GM23248 (cell line): ENCODE measurements around the gene KCNN3. TPM values are rescaled to one million over a fixed set of nuclear protein-coding genes. Genes with fewer than 3 reads are reported as not detected.

Experiments used
- DNase-seq: peaks from one replicate; pipeline ENCODE4 v3.0.0-alpha.2; 2015
- H2AFZ ChIP-seq: fragments of 200-600 bp; sonication (generic); 2 replicates; pipeline ENCODE4 v1.6.1; 2016; ENCODE audit warnings: antibody characterized with exemption
- H3F3A ChIP-seq: fragments of 200-600 bp; sonication (generic); 2 replicates; pipeline ENCODE4 v1.6.1; 2016; ENCODE audit warnings: mild to moderate bottlenecking, antibody characterized with exemption, mixed run types; ENCODE audit not compliant: insufficient read depth
- H3K27ac ChIP-seq: fragments of 200-600 bp; sonication (generic); 2 replicates; pipeline ENCODE4 v1.5.1; 2016; ENCODE audit warnings: mild to moderate bottlenecking
- H3K27me3 ChIP-seq: fragments of 200-600 bp; sonication (generic); replicated peaks from 2 replicates; pipeline ENCODE4 v1.6.1; 2016; ENCODE audit warnings: mild to moderate bottlenecking; ENCODE audit not compliant: insufficient read depth
- H3K36me3 ChIP-seq: fragments of 200-600 bp; sonication (generic); 2 replicates; pipeline ENCODE4 v1.6.1; 2016; ENCODE audit warnings: low read depth, mild to moderate bottlenecking
- H3K4me1 ChIP-seq: fragments of 200-600 bp; sonication (generic); 2 replicates; pipeline ENCODE4 v1.6.1; 2016; ENCODE audit warnings: mild to moderate bottlenecking; ENCODE audit not compliant: insufficient read depth
- H3K4me2 ChIP-seq: fragments of 200-600 bp; sonication (generic); one replicate; pipeline ENCODE4 v1.6.1; 2016; ENCODE audit warnings: mild to moderate bottlenecking; ENCODE audit not compliant: unreplicated experiment
- H3K4me3 ChIP-seq: fragments of 200-600 bp; sonication (generic); 2 replicates; pipeline ENCODE4 v1.5.1; 2016; ENCODE audit warnings: mild to moderate bottlenecking
- H3K79me2 ChIP-seq: fragments of 200-600 bp; sonication (generic); 2 replicates; pipeline ENCODE4 v1.6.1; 2016; ENCODE audit warnings: mild to moderate bottlenecking; ENCODE audit not compliant: insufficient read depth
- H3K9ac ChIP-seq: fragments of 200-600 bp; sonication (generic); 2 replicates; pipeline ENCODE4 v1.6.1; 2016; ENCODE audit warnings: mild to moderate bottlenecking
- H3K9me2 ChIP-seq: fragments of 200-600 bp; sonication (generic); 2 replicates; pipeline ENCODE4 v1.6.1; 2016; ENCODE audit warnings: mixed run types, mild to moderate bottlenecking, moderate library complexity; ENCODE audit not compliant: insufficient read depth
- H3K9me3 ChIP-seq: fragments of 200-600 bp; sonication (generic); one replicate; pipeline ENCODE4 v1.6.1; 2017; ENCODE audit warnings: low read depth
- H4K20me1 ChIP-seq: fragments of 200-600 bp; sonication (generic); 2 replicates; pipeline ENCODE4 v1.6.0; 2016; ENCODE audit not compliant: insufficient read depth
- EZH2 ChIP-seq: fragments of 200-600 bp; sonication (generic); IDR thresholded peaks from 2 replicates; pipeline ENCODE4 v1.6.1; 2018; ENCODE audit warnings: antibody characterized with exemption, mild to moderate bottlenecking; ENCODE audit not compliant: insufficient read depth, poor library complexity, severe bottlenecking
- EZH2phosphoT487 ChIP-seq: fragments of 200-600 bp; sonication (generic); IDR thresholded peaks from 2 replicates; pipeline ENCODE4 v1.6.1; 2018; ENCODE audit warnings: antibody characterized with exemption, moderate library complexity, mild to moderate bottlenecking, low read depth; ENCODE audit not compliant: insufficient read depth
- WGBS, 2 experiments: methylation state at CpG; one replicate each; pipeline ENCODE4 v1.1.6; 2015 to 2017; ENCODE audit warnings: low lambda C conversion rate in 2 of 2, low coverage in 1 of 2; ENCODE audit errors: missing lambda C conversion rate in 2 of 2; 5-methylcytosine and 5-hydroxymethylcytosine counted together
- in situ Hi-C: fragments of 300-500 bp; cut with MboI; formaldehyde crosslinking; loops from 2 replicates; pipeline ENCODE4 v1.15.0; 2020
- polyA plus RNA-seq: library from polyadenylated mRNA; unstranded; fragments of >200 nt; fragmentation: Nextera tagmentation; extraction: Ambion mirVana; gene quantifications from 2 replicates; pipeline ENCODE4 v1.2.1, GENCODE V29; 2016
- total RNA-seq: library from RNA; depleted of rRNA; stranded (reverse); fragments of >200 nt; shearing (Covaris generic); gene quantifications from 2 replicates; pipeline ENCODE4 v1.2.3, GENCODE V29; 2014

The KCNN3 gene
- total and polyA plus RNA-seq, 2 experiments from 2014 or later = not detected

DNA sequence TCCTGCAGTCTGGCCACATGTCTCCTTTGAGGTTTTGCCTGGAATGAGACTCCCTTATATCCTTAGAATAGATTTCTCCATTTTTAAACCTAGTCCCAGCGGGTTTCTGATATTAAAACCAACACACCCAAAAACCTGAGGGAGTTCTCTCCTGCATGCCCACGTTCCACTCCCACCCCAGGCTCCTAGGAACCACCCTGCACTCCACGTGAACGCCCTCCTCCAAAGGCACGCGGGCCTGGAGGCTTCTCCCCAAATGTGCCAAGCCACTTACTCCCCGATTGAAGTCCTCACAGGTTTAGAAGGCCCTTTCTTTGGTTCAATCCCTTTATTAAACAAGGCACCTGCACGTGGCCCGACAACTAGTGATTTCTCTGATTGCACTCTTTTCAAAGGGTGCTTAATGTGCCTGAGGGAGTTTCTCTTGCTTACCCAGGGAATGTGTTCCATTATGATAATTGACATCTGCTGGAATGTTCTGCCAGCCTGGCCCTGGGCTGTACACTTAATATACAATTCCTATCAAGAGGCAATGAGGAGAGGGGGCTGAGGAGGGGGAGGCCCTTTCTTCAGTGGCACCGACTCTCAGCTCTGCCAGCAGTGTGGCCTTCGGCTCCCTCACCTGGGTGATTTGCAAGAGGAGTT, 157.8 kb downstream of the KCNN3 start:
- Histone ChIP-seq H3K36me3 (no peaks in the 10 kb centered on the region), H3K4me1 (0 out of 2 replicates have a peak, but pooled peaks cover 4% of the 10 kb centered on the region), H4K20me1 (no peaks in the 10 kb centered on the region), H3K9me2 (no peaks in the 10 kb centered on the region), H3K27me3 (0 out of 2 replicates have a peak, but pooled peaks cover 6% of the 10 kb centered on the region), H3K79me2 (no peaks in the 10 kb centered on the region), H2AFZ (no peak overlapping the region), H3K4me3 (no peak overlapping the region), H3K4me2 (no peak overlapping the region), H3K27ac (no peak overlapping the region), H3K9ac (no peak overlapping the region), H3K9me3 (no peaks in the 10 kb centered on the region), H3F3A (peaks cover 6% of the 10 kb centered on the region; the same call in 1 of the 2 replicates)
- no peak for TF ChIP-seq EZH2phosphoT487
- no peak for TF ChIP-seq EZH2
- in situ Hi-C loops = no loop called here
- no peak for DNase-seq
- WGBS, 2 experiments = 76% methylated on average over 11 of the region's 11 CpGs

DNA sequence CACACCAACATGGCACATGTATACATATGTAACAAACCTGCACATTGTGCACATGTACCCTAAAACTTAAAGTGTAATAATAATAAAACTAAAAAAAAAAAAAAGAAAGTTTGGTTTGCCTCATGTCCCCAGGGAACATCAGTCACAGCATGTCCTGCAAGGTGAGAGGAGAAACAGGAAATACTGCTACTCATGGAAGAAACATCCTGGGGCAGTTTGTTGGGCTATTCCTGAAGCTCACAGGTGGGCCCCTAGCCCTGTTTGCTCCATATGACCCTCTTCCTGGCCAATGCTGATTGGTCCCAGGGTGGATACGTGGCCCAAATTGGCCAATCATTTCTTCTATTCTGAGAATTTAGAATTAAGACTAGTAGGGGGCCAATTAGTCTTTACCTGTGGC, 158.7 kb downstream of the KCNN3 start:
- 0 out of 2 replicates have a peak, but pooled peaks cover 4% of the 10 kb centered on the region for H3K4me1 ChIP-seq
- peaks cover 6% of the 10 kb centered on the region; the same call in 1 of the 2 replicates for H3F3A ChIP-seq
- WGBS, 2 experiments = 20 to 22% methylated on average over 1 of the region's 1 CpG
- no peak overlapping the region for H3K4me2 ChIP-seq
- no peak overlapping the region for H3K27ac ChIP-seq
- no peaks in the 10 kb centered on the region for H3K9me2 ChIP-seq
- no peak overlapping the region for H3K4me3 ChIP-seq
- H3K9ac ChIP-seq = no peak overlapping the region
- no peak for TF ChIP-seq EZH2
- TF ChIP-seq EZH2phosphoT487 = no peak
- no peak for DNase-seq
- no peaks in the 10 kb centered on the region for H4K20me1 ChIP-seq
- no peaks in the 10 kb centered on the region for H3K9me3 ChIP-seq
- H3K36me3 ChIP-seq = no peaks in the 10 kb centered on the region
- H3K79me2 ChIP-seq = no peaks in the 10 kb centered on the region
- no peak overlapping the region for H2AFZ ChIP-seq
- in situ Hi-C loops = no loop called here
- peaks cover 6% of the 10 kb centered on the region; the same call in 1 of the 2 replicates for H3K27me3 ChIP-seq

DNA sequence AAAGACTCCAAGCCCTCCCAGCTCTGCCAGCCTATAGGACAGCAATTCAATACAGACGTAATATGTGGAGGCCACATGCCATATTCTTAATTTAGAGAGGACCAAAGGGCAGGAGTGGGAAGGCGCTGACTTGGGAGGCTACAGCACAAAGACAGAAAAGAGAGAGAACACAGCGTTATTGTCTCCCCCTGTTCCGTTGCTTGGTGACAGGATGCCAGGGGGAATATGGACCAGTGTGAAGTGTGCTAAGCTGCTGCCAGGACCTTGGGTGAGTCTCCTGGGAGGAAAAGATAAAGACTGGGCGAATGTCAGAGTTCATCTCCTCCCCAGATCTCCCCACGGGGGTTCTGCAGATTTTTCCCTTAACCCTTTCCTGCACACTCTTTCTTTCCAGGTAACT, 160.0 kb downstream of the KCNN3 start:
- Histone ChIP-seq H3K9ac (no peak overlapping the region), H3K27me3 (peaks cover 6% of the 10 kb centered on the region; the same call in 1 of the 2 replicates), H3K27ac (no peak overlapping the region), H3F3A (peaks cover 5% of the 10 kb centered on the region; the same call in 1 of the 2 replicates), H3K4me2 (no peak overlapping the region), H2AFZ (no peak overlapping the region), H3K9me3 (no peaks in the 10 kb centered on the region), H3K9me2 (no peaks in the 10 kb centered on the region), H3K4me1 (no peaks in the 10 kb centered on the region), H3K79me2 (no peaks in the 10 kb centered on the region), H3K36me3 (no peaks in the 10 kb centered on the region), H3K4me3 (no peak overlapping the region), H4K20me1 (no peaks in the 10 kb centered on the region)
- 49 to 61% methylated on average over 6 of the region's 6 CpGs for WGBS, 2 experiments
- TF ChIP-seq EZH2phosphoT487 = no peak
- no peak for TF ChIP-seq EZH2
- DNase-seq = no peak
- in situ Hi-C loops = no loop called here

DNA sequence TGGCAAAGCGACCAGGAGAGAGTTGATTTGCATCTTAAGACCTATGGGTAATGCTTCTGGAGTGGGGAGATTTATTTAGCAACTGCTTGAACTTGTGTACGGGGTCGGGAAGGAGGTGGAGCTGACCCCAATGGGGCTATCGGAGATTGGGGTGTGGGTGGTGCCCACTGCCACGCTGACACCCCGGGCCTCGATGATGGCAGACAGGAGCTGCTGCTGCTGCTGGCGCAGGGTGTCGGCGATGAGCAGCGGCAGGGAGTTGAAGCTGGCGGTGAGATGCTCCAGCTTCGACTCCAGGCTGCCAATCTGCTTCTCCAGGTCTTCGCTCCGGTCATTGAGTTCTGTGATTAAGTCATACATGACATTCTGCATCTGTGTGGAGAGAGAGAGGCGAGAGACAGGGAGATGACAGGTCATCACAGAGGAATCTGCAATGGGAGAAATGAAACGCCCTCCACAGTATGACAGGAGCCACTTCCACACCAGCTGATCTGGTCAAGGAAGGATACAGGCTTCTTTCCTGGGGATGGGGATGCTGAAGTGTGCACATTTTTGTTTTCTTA, 162.1 kb downstream of the KCNN3 start:
- TF ChIP-seq EZH2 = no peak
- no peak for TF ChIP-seq EZH2phosphoT487
- WGBS, 2 experiments = 74 to 76% methylated on average over 17 of the region's 17 CpGs
- Histone ChIP-seq H2AFZ (no peak overlapping the region), H4K20me1 (no peaks in the 10 kb centered on the region), H3K4me3 (no peak overlapping the region), H3K9me3 (no peaks in the 10 kb centered on the region), H3K79me2 (no peaks in the 10 kb centered on the region), H3F3A (no peaks in the 10 kb centered on the region), H3K27me3 (peaks cover 6% of the 10 kb centered on the region; the same call in 1 of the 2 replicates), H3K36me3 (no peaks in the 10 kb centered on the region), H3K4me1 (no peaks in the 10 kb centered on the region), H3K9me2 (no peaks in the 10 kb centered on the region), H3K4me2 (no peak overlapping the region), H3K27ac (no peak overlapping the region), H3K9ac (no peak overlapping the region)
- no peak for DNase-seq
- in situ Hi-C loops = no loop called here
